Bronchial epithelial cell (primary cell): ENCODE results near the gene GEMIN5. TPM values are rescaled to one million over a fixed set of nuclear protein-coding genes. Genes with fewer than 3 reads are reported as not detected.
"Not testable (repeated sequence)": the region's sequence is repeated elsewhere in the genome, so short reads cannot be mapped to it uniquely, and the experiment has no call there.

ENCODE experiments used
- DNase-seq: peaks from one replicate; pipeline ENCODE4 v3.0.0-alpha.2; 2010; ENCODE audit warnings: low read depth
- FAIRE-seq: peaks from 2 replicates; lab custom pipeline; 2011; peaks lifted over from hg19 to GRCh38; lab: Jason Lieb, UNC
- H3K27me3 ChIP-seq: 2 replicates; pipeline ENCODE4 v1.5.1; 2011; ENCODE audit warnings: low read length; ENCODE audit not compliant: control insufficient read depth, insufficient read depth
- H3K36me3 ChIP-seq: 2 replicates; pipeline ENCODE4 v1.5.1; 2011; ENCODE audit warnings: low read length; ENCODE audit not compliant: control insufficient read depth, insufficient read depth
- H3K4me3 ChIP-seq: 2 replicates; pipeline ENCODE4 v1.5.1; 2011; ENCODE audit warnings: mild to moderate bottlenecking, low read depth, low read length, control low read depth
- total RNA-seq: library from RNA; depleted of rRNA; stranded (reverse); fragments of >200 nt; gene quantifications from 2 replicates; pipeline ENCODE4 v1.2.1, GENCODE V29; 2014
- TF ChIP-seq, protein P1 (sequence below): IDR thresholded peaks from 2 replicates; pipeline ENCODE4 v1.5.1; 2011; ENCODE audit warnings: mild to moderate bottlenecking, moderate library complexity, low read length, control low read depth, inconsistent platforms; ENCODE audit not compliant: insufficient read depth, severe bottlenecking

GEMIN5 gene, protein sequence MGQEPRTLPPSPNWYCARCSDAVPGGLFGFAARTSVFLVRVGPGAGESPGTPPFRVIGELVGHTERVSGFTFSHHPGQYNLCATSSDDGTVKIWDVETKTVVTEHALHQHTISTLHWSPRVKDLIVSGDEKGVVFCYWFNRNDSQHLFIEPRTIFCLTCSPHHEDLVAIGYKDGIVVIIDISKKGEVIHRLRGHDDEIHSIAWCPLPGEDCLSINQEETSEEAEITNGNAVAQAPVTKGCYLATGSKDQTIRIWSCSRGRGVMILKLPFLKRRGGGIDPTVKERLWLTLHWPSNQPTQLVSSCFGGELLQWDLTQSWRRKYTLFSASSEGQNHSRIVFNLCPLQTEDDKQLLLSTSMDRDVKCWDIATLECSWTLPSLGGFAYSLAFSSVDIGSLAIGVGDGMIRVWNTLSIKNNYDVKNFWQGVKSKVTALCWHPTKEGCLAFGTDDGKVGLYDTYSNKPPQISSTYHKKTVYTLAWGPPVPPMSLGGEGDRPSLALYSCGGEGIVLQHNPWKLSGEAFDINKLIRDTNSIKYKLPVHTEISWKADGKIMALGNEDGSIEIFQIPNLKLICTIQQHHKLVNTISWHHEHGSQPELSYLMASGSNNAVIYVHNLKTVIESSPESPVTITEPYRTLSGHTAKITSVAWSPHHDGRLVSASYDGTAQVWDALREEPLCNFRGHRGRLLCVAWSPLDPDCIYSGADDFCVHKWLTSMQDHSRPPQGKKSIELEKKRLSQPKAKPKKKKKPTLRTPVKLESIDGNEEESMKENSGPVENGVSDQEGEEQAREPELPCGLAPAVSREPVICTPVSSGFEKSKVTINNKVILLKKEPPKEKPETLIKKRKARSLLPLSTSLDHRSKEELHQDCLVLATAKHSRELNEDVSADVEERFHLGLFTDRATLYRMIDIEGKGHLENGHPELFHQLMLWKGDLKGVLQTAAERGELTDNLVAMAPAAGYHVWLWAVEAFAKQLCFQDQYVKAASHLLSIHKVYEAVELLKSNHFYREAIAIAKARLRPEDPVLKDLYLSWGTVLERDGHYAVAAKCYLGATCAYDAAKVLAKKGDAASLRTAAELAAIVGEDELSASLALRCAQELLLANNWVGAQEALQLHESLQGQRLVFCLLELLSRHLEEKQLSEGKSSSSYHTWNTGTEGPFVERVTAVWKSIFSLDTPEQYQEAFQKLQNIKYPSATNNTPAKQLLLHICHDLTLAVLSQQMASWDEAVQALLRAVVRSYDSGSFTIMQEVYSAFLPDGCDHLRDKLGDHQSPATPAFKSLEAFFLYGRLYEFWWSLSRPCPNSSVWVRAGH (N-terminal part only)
- total RNA-seq: 8.7 and 12.6 TPM in 2 replicates

- TF ChIP-seq, protein P1, sequence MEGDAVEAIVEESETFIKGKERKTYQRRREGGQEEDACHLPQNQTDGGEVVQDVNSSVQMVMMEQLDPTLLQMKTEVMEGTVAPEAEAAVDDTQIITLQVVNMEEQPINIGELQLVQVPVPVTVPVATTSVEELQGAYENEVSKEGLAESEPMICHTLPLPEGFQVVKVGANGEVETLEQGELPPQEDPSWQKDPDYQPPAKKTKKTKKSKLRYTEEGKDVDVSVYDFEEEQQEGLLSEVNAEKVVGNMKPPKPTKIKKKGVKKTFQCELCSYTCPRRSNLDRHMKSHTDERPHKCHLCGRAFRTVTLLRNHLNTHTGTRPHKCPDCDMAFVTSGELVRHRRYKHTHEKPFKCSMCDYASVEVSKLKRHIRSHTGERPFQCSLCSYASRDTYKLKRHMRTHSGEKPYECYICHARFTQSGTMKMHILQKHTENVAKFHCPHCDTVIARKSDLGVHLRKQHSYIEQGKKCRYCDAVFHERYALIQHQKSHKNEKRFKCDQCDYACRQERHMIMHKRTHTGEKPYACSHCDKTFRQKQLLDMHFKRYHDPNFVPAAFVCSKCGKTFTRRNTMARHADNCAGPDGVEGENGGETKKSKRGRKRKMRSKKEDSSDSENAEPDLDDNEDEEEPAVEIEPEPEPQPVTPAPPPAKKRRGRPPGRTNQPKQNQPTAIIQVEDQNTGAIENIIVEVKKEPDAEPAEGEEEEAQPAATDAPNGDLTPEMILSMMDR: no peak
- peak within 1 kb of the TSS; percentile 82 for H3K4me3 ChIP-seq
- FAIRE-seq (no peak), DNase-seq (peak; percentile 74)
- no peaks in the 10 kb centered on the region for H3K27me3 ChIP-seq
- H3K36me3 ChIP-seq: peaks cover 2% of the 10 kb centered on the region
Observed at GRCh38 chr5:154937718-154938466, at the start of gene GEMIN5. Gene GEMIN5 (minus strand): TSS chr5:154938211. CDS start chr5:154938133, 78 bp downstream.

GRCh38 chr5:154986151-154986550 lies 48.1 kb upstream of the GEMIN5 start:
- Histone ChIP-seq H3K27me3 (no peaks in the 10 kb centered on the region), H3K4me3 (no peak overlapping the region), H3K36me3 (no peaks in the 10 kb centered on the region)
- TF ChIP-seq, protein P1: no peak
- DNase-seq: no peak
- FAIRE-seq: no peak

DNA sequence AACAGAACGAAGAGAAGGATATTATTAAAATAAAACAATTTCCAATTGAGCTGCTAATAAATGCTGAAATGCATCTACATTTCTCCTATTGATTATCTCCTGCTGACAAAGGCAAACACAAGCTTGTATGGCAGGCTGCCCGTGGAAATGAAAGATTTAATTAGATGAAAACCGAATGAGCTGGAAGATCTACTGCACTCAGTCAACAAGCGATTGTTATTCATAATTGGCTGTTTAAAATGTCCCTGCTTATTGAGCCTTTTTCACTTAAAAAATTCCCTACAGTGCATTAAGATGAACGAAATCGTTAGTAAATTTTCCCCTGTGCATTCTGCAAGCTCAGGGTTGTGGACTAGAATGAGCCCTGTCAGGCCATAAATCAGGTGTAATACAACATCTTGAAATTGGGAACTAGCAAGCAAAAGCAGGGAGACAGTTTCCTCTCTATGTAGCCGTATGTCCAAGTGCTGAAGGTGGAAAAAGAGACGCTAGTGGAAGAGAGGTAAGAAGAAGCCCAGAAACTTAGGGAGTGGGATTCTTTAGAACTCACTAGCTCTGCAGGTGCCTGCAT lies 47.0 kb upstream of the GEMIN5 start:
- DNase-seq: no peak
- TF ChIP-seq, protein P1: no peak
- Histone ChIP-seq H3K4me3 (no peak overlapping the region), H3K27me3 (no peaks in the 10 kb centered on the region), H3K36me3 (no peaks in the 10 kb centered on the region)
- FAIRE-seq: no peak

DNA sequence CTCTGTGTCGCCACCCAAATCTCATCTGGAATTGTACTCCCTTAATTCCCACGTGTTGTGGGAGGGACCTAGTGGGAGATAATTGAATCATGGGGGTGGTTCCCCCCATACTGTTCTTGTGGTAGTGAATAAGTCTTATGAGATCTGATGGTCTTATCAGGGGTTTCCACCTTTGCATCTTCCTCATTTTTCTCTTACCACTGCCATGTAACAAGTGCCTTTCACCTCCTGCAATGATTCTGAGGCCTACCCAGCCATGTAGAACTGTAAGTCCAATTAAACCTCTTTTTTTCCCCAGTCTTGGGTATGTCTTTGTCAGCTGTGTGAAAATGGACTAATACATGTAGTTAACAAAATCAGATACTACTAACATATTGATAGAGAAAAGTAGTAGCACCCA lies 40.3 kb upstream of the GEMIN5 start:
- not testable (repeated sequence) for H3K4me3 ChIP-seq, H3K36me3 ChIP-seq, FAIRE-seq, H3K27me3 ChIP-seq, DNase-seq

DNA sequence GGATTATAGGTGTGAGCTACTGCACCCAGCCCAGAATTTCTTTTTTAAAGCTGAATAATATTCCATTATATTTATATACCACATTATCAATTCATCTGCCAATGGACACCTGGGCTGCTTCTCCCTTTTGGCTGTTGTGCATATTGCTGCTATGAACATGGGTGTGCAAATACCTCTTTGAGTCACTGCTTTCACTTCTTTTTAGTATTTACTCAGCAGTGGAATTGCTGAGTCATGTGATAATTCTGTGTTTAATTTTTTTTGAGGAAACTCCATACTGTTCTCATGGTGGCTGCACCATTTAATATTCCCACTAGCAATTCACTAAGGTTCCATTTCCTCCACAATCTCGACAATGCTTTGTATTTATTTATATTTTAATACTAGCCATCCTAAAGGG lies 39.4 kb upstream of the GEMIN5 start:
- no peaks in the 10 kb centered on the region for H3K36me3 ChIP-seq
- TF ChIP-seq, protein P1: no peak
- H3K27me3 ChIP-seq: no peaks in the 10 kb centered on the region
- H3K4me3 ChIP-seq: no peak overlapping the region
- no peak for FAIRE-seq
- peak; percentile 64 for DNase-seq

DNA sequence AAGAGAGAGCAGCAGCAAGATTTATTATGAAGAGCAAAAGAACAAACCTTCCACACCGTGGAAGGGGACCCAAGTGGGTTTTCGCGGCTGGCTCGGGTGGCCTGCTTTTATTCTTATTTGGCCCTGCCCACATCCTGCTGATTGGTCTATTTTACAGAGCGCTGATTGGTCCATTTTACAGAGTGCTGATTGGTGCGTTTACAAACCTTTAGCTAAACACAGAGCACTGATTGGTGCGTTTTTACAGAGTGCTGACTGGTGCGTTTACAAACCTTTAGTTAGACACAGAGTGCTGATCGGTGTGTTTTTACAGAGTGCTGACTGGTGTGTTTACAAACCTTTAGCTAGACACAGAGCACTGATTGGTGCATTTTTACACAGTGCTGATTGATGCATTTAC lies 38.1 kb upstream of the GEMIN5 start:
- FAIRE-seq, DNase-seq, H3K27me3 ChIP-seq, H3K36me3 ChIP-seq, H3K4me3 ChIP-seq: not testable (repeated sequence)
